Esophagus muscularis mucosa (tissue), 4 donors: Measurements from ENCODE around the gene PCLAF. TPM values are rescaled to one million over a fixed set of nuclear protein-coding genes. Genes with fewer than 3 reads are reported as not detected.
"Not testable (repeated sequence)": the region's sequence is repeated elsewhere in the genome, so short reads cannot be mapped to it uniquely, and the experiment has no call there.

ENCODE experiments used
- DNase-seq: peaks from one replicate; pipeline ENCODE4 v3.0.0-alpha.2; 2017; ENCODE audit errors: extremely low spot score
- H3K27ac ChIP-seq, 4 donors: fragments of 200-600 bp; sonication (generic); replicated peaks in 1 of 4; 1 replicate in 3 of 4; 2 replicates in 1 of 4; pipeline ENCODE4 v1.5.1; 2016 to 2019; ENCODE audit warnings: mild to moderate bottlenecking in 1 of 4
- H3K27me3 ChIP-seq, 4 donors: fragments of 200-600 bp; sonication (generic); one replicate each; pipeline versions ENCODE4 v1.5.1 to v1.6.0; 2016 to 2019
- H3K36me3 ChIP-seq, 4 donors: fragments of 200-600 bp; sonication (generic); one replicate each; pipeline ENCODE4 v1.5.1; 2016 to 2019
- H3K4me1 ChIP-seq, 4 donors: fragments of 200-600 bp; sonication (generic); one replicate each; pipeline ENCODE4 v1.5.1; 2016 to 2019
- H3K4me3 ChIP-seq, 4 donors: fragments of 200-600 bp; sonication (generic); 1 replicate in 2 of 4; 2 replicates in 2 of 4; pipeline ENCODE4 v1.5.1; 2016 to 2019; ENCODE audit warnings: mild to moderate bottlenecking in 4 of 4, moderate library complexity in 1 of 4
- H3K9me3 ChIP-seq, 4 donors: fragments of 200-600 bp; sonication (generic); 1 replicate in 3 of 4; 2 replicates in 1 of 4; pipeline ENCODE4 v1.5.1; 2016 to 2019
- CTCF ChIP-seq, 3 experiments: fragments of 200-600 bp in 2 of 3; fragments of 450-650 bp in 1 of 3; sonication (generic) in 2 of 3; IDR thresholded peaks; one replicate each; pipeline ENCODE4 v1.5.1; 2017 to 2019; ENCODE audit warnings: antibody characterized with exemption in 3 of 3, mild to moderate bottlenecking in 2 of 3, moderate library complexity in 1 of 3
- EP300 ChIP-seq: sonication (generic); formaldehyde crosslinking; IDR thresholded peaks from one replicate; pipeline ENCODE4 v1.6.1; 2017; ENCODE audit warnings: antibody characterized with exemption
- POLR2A ChIP-seq: fragments of 450-650 bp; IDR thresholded peaks from one replicate; pipeline ENCODE4 v1.6.1; 2017; ENCODE audit warnings: antibody characterized with exemption, moderate library complexity, mild to moderate bottlenecking, low read depth
- POLR2AphosphoS5 ChIP-seq, 2 donors: sonication (generic); formaldehyde crosslinking; IDR thresholded peaks; one replicate each; pipeline ENCODE4 v1.6.1; 2017; ENCODE audit warnings: antibody characterized with exemption in 2 of 2
- WGBS: methylation state at CpG from one replicate; pipeline ENCODE4 v1.1.5; 2018; 5-methylcytosine and 5-hydroxymethylcytosine counted together
- intact Hi-C: fragments of 100-400 bp; cut with DNase I; formaldehyde crosslinking; loops from one replicate; pipeline ENCODE4 v1.15.1; 2023
- total RNA-seq, 4 donors: library from RNA; depleted of rRNA; stranded (reverse); fragments of >200 nt; gene quantifications; one replicate each; pipeline versions ENCODE4 v1.1.0 to v1.2.1, GENCODE V29; 2016

Gene PCLAF
- total RNA-seq, 4 donors from 2014 or later: not detected

GRCh38 chr15:64348455-64348854, 32.8 kb downstream of the PCLAF start:
- Histone ChIP-seq H3K36me3 (peaks cover 0 to 10% (median 3%) of the 10 kb centered on the region in 4 donors), H3K27me3 (no peaks in the 10 kb centered on the region), H3K4me3 (no peak overlapping the region), H3K4me1 (peaks cover 4 to 20% (median 15%) of the 10 kb centered on the region in 4 donors), H3K9me3 (no peaks in the 10 kb centered on the region), H3K27ac (no peak overlapping the region)
- intact Hi-C loops: no loop called here
- TF ChIP-seq CTCF (IDR thresholded peaks at IDR 0.05) (no peak), EP300 (no peak), POLR2A (no peak), POLR2AphosphoS5 (IDR thresholded peaks at IDR 0.05) (no peak)
- DNase-seq: no peak
- WGBS: 70% methylated on average over 1 of the region's 1 CpG

- H3K9me3 ChIP-seq, H3K4me3 ChIP-seq, H3K27ac ChIP-seq, DNase-seq, intact Hi-C loops, H3K27me3 ChIP-seq: not testable (repeated sequence)
- Histone ChIP-seq H3K4me1 (peaks cover 4 to 21% (median 17%) of the 10 kb centered on the region in 4 donors), H3K36me3 (peaks cover 0 to 22% (median 11%) of the 10 kb centered on the region in 4 donors)
- 96% methylated on average over 6 of the region's 6 CpGs for WGBS
These were observed 35.0 kb downstream of the PCLAF start for GRCh38 chr15:64346242-64346641.

- Histone ChIP-seq H3K4me1 (peaks cover 4 to 21% (median 17%) of the 10 kb centered on the region in 4 donors), H3K27me3 (no peaks in the 10 kb centered on the region), H3K4me3 (no peak overlapping the region), H3K36me3 (peaks cover 0 to 22% (median 11%) of the 10 kb centered on the region in 4 donors), H3K9me3 (no peaks in the 10 kb centered on the region), H3K27ac (no peak overlapping the region)
- DNase-seq: no peak
- TF ChIP-seq POLR2A (no peak), EP300 (no peak), CTCF (IDR thresholded peaks at IDR 0.05) (no peak), POLR2AphosphoS5 (IDR thresholded peaks at IDR 0.05) (no peak)
- intact Hi-C loops: no loop called here
These were observed 36.5 kb downstream of the PCLAF start for GRCh38 chr15:64344651-64345294.

GRCh38 chr15:64343841-64344240, 37.4 kb downstream of the PCLAF start:
- H3K36me3 ChIP-seq: peaks cover 0 to 20% (median 11%) of the 10 kb centered on the region in 4 donors
- TF ChIP-seq POLR2A: no peak
- TF ChIP-seq POLR2AphosphoS5 (IDR thresholded peaks at IDR 0.05): no peak
- no peak for TF ChIP-seq CTCF (IDR thresholded peaks at IDR 0.05)
- TF ChIP-seq EP300: no peak
- peaks cover 4 to 21% (median 17%) of the 10 kb centered on the region in 4 donors for H3K4me1 ChIP-seq
- no peak overlapping the region for H3K27ac ChIP-seq
- no peak overlapping the region for H3K4me3 ChIP-seq
- WGBS: 77% methylated on average over 2 of the region's 2 CpGs
- H3K9me3 ChIP-seq: no peaks in the 10 kb centered on the region
- DNase-seq: no peak
- intact Hi-C loops: no loop called here
- H3K27me3 ChIP-seq: no peaks in the 10 kb centered on the region

GRCh38 chr15:64343222-64343621, 38.0 kb downstream of the PCLAF start:
- TF ChIP-seq POLR2A (no peak), EP300 (no peak), CTCF (IDR thresholded peaks at IDR 0.05) (no peak), POLR2AphosphoS5 (IDR thresholded peaks at IDR 0.05) (no peak)
- Histone ChIP-seq H3K9me3 (no peaks in the 10 kb centered on the region), H3K4me1 (peaks cover 4 to 21% (median 17%) of the 10 kb centered on the region in 4 donors), H3K36me3 (peaks cover 0 to 19% (median 11%) of the 10 kb centered on the region in 4 donors), H3K4me3 (no peak overlapping the region), H3K27ac (no peak overlapping the region), H3K27me3 (no peaks in the 10 kb centered on the region)
- DNase-seq: no peak
- intact Hi-C loops: no loop called here
